ENCODE measurements around the gene STOX2. TPM values are rescaled to one million over a fixed set of nuclear protein-coding genes. Genes with fewer than 3 reads are reported as not detected.

Gene STOX2
- total RNA-seq, 1 donor from 2014 or later = 26.7 TPM

DNA sequence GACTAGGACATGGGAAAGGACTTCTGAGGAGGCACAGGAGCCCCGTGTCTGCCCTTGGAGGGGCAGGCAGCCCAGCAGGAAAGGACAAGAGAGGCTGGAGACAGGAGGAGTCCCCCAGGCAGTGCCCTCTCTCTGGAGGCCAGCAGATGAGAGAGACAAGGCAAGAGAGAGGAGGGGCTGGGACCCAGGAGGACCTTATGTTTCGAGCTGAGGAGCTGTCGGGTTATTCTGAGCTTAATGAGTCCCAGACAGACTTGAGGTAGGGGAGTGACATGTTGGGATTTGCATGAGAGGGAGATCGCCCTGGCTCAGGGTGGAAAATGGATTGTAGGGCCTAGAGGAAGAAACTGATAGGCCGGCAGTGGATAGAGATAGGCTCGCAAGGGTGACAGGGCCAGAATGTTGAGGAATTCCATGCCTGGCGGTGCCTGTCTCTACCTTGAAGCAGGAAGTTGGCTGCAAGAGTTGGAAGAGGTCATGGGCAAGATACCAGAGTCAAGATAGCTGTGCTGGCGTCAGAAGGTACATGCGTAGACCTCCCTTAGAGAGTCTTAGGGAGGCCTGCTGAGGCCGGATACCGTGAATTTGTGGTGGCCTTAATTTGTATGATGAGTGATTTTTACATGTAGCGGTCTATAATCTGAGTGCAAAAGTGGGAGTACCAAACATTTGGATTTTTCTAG, 19.4 kb downstream of the STOX2 start:
- H3K36me3 Mint-ChIP-seq (ENCODE audit: low read depth) = peaks cover 14% of the 10 kb centered on the region
- H3K27ac Mint-ChIP-seq (ENCODE audit: unreplicated experiment) = no peak overlapping the region
- peaks cover 28% of the 10 kb centered on the region for H3K4me1 Mint-ChIP-seq
- no peaks in the 10 kb centered on the region for H3K27me3 Mint-ChIP-seq (ENCODE audit: low read depth)
- DNase-seq (ENCODE audit: low read depth, low spot score) = no peak
- H3K9me3 Mint-ChIP-seq = no peaks in the 10 kb centered on the region
- TF ChIP-seq, protein P1, sequence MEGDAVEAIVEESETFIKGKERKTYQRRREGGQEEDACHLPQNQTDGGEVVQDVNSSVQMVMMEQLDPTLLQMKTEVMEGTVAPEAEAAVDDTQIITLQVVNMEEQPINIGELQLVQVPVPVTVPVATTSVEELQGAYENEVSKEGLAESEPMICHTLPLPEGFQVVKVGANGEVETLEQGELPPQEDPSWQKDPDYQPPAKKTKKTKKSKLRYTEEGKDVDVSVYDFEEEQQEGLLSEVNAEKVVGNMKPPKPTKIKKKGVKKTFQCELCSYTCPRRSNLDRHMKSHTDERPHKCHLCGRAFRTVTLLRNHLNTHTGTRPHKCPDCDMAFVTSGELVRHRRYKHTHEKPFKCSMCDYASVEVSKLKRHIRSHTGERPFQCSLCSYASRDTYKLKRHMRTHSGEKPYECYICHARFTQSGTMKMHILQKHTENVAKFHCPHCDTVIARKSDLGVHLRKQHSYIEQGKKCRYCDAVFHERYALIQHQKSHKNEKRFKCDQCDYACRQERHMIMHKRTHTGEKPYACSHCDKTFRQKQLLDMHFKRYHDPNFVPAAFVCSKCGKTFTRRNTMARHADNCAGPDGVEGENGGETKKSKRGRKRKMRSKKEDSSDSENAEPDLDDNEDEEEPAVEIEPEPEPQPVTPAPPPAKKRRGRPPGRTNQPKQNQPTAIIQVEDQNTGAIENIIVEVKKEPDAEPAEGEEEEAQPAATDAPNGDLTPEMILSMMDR (conservative IDR thresholded peaks at IDR 0.05) = no peak
- H3K4me3 Mint-ChIP-seq = no peak overlapping the region

DNA sequence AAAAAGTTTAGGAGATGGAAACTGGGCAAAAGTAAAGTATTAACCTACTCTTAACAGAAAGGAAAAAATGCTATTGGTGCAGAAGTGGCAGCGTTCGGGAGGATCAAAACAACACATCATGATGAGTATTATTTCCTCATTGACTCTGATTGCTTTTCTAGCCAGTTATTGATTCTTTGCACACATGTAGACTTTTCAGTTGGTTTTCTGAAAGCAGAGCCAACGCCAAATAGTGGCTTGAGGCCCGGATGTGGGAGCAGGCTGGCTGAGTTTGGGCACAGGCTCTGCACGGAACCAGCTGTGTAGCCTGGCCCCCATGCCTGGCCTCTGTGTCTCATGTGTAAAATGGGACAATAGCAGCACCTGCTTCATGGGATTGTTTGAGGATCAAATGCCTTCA, 21.8 kb downstream of the STOX2 start:
- TF ChIP-seq, protein P1 (conservative IDR thresholded peaks at IDR 0.05) = no peak

DNA sequence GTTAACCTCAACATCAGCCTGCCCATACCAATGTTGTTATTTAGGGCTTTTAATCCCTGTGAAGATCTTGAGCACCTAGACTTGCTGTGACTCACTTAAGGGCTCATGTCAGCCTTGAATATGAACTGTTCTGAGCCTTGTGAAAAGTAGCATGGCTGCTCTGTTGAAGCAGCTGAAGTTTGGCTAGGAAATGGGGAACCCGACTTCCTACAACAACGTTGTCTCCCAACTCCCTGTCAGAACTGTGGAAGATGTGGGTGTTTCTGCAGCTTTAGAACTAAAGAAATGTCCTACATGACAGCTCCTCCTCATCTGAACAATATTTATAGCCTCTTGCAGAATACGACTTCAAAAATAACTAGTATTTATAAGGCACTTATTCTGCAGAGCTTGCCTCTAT, 27.5 kb downstream of the STOX2 start:
- TF ChIP-seq, protein P1 (conservative IDR thresholded peaks at IDR 0.05) = no peak
- peaks cover 39% of the 10 kb centered on the region for H3K4me1 Mint-ChIP-seq
- no peaks in the 10 kb centered on the region for H3K27me3 Mint-ChIP-seq (ENCODE audit: low read depth)
- no peak overlapping the region for H3K27ac Mint-ChIP-seq (ENCODE audit: unreplicated experiment)
- DNase-seq (ENCODE audit: low read depth, low spot score) = no peak
- peaks cover 5% of the 10 kb centered on the region for H3K36me3 Mint-ChIP-seq (ENCODE audit: low read depth)
- H3K4me3 Mint-ChIP-seq = no peak overlapping the region
- no peaks in the 10 kb centered on the region for H3K9me3 Mint-ChIP-seq

More for the DNA sequence above, 21.8 kb downstream of the STOX2 start:
- H3K36me3 Mint-ChIP-seq (ENCODE audit: low read depth) = peaks cover 14% of the 10 kb centered on the region
- peaks cover 13% of the 10 kb centered on the region for H3K4me1 Mint-ChIP-seq
- no peak overlapping the region for H3K4me3 Mint-ChIP-seq
- no peak overlapping the region for H3K27ac Mint-ChIP-seq (ENCODE audit: unreplicated experiment)
- no peaks in the 10 kb centered on the region for H3K9me3 Mint-ChIP-seq
- no peak for DNase-seq (ENCODE audit: low read depth, low spot score)
- H3K27me3 Mint-ChIP-seq (ENCODE audit: low read depth) = no peaks in the 10 kb centered on the region

DNA sequence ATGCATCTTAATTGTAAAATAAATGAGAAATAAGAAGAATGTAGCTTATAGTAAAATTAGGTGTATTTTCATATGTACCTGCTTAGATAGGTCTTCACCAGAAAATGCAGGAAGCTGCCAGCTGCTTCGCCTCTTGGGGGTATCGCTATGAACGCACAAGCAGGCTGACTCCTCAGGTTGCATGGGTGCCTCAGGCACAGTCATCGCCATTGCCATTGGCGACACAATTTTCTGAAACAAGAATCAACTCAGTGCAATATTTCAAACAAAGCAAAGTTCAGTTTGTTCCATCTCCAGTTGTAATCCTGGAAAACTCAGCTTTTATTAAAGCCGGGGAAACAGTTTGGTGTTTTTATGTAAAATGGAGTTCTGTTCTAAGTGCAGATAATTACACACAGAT, 29.7 kb downstream of the STOX2 start:
- Mint-ChIP-seq H3K9me3 (no peaks in the 10 kb centered on the region), H3K27ac (ENCODE audit: unreplicated experiment) (no peak overlapping the region), H3K4me3 (no peak overlapping the region), H3K36me3 (ENCODE audit: low read depth) (peaks cover 8% of the 10 kb centered on the region), H3K27me3 (ENCODE audit: low read depth) (no peaks in the 10 kb centered on the region), H3K4me1 (peaks cover 31% of the 10 kb centered on the region)
- TF ChIP-seq, protein P1 (conservative IDR thresholded peaks at IDR 0.05) = no peak
- DNase-seq (ENCODE audit: low read depth, low spot score) = no peak

DNA sequence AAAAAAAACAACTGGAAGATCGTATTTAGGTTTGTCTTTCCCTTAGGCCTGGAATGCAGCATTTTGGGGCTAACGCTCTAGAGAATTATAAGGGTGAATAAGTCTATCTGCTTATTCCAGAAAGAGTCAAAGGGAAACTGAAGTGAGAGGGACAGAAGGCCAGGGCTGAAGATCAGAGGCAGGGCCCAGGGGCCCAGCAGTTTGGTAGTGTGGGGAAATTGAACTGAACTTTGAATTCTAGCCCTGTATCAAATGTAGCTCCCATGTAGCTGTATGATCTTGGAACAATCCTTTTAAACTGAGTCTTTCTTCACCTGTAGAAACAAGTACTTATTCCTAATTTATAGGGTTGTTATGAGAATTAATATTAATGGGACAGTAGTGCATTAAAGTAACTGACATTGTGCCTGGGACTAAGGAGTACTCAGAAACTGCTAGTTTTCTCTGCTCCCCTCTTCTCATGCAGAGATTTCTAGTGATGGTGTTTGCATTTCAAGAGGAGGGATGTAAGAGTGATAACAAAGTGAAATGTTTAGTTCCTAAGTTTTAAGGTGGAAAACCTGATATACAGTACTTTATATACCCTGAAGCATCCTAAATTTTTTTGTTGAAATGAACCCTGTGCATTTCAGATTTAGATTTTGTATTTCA, 30.4 kb downstream of the STOX2 start:
- TF ChIP-seq, protein P1 (conservative IDR thresholded peaks at IDR 0.05) = no peak

More for the DNA sequence above, 30.4 kb downstream of the STOX2 start:
- no peak for DNase-seq (ENCODE audit: low read depth, low spot score)
- H3K9me3 Mint-ChIP-seq = no peaks in the 10 kb centered on the region
- no peak overlapping the region for H3K27ac Mint-ChIP-seq (ENCODE audit: unreplicated experiment)
- no peak overlapping the region for H3K4me3 Mint-ChIP-seq
- H3K27me3 Mint-ChIP-seq (ENCODE audit: low read depth) = no peaks in the 10 kb centered on the region
- H3K36me3 Mint-ChIP-seq (ENCODE audit: low read depth) = peaks cover 8% of the 10 kb centered on the region
- peaks cover 31% of the 10 kb centered on the region for H3K4me1 Mint-ChIP-seq
